Prostate gland (tissue), 2 donors: ENCODE data around the gene KLF16.

ENCODE experiments used
- CTCF ChIP-seq, 4 experiments: fragments of 200-600 bp in 2 of 4; fragments of 450-650 bp in 2 of 4; sonication (generic) in 2 of 4; IDR thresholded peaks; 1 replicate in 3 of 4; 2 replicates in 1 of 4; pipeline ENCODE4 v1.5.1; 2016 to 2019; ENCODE audit warnings: antibody characterized with exemption in 4 of 4, mild to moderate bottlenecking in 2 of 4, moderate library complexity in 2 of 4
- POLR2A ChIP-seq: fragments of 450-650 bp; IDR thresholded peaks from one replicate; pipeline ENCODE4 v1.6.1; 2016; ENCODE audit warnings: antibody characterized with exemption, mild to moderate bottlenecking

- TF ChIP-seq POLR2A, result no peak
- no peak for TF ChIP-seq CTCF (IDR thresholded peaks at IDR 0.05)
Measured at GRCh38 chr19:1896508-1896907, 33.1 kb upstream of the KLF16 start.
